ENCODE results near the gene VAV1.
"Not testable (repeated sequence)": the region's sequence is repeated elsewhere in the genome, so short reads cannot be mapped to it uniquely, and the experiment has no call there.

The VAV1 gene

DNA sequence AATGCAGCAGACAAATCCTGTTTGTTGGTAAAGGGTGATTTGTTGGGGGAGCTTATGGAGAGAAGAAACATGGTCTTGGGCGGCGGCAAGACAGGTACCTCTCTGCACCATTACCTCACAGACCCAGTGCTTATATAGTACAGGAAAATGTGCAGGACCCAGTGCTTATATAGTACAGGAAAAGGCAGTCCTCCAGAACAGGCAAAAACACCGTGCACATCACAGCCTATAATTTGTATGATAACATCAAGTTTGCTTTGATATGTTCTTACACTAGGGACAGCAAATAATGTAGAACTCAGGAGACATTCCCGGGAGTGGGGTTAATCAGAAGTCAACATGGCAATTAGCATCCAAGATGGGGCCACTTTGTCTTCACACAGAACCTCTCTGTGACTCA is 20.9 kb downstream of the VAV1 start:
- 90% methylated on average over 1 of the region's 4 CpGs; no CpG with 5 or more reads in 1 of the 2 experiments for WGBS, 2 experiments (ENCODE audit: insufficient coverage in 2 of 2)
- H3K27ac ChIP-seq (ENCODE audit: low read depth, low read length, severe bottlenecking) = no peak overlapping the region
- no peaks in the 10 kb centered on the region for H3K36me3 ChIP-seq (ENCODE audit: control insufficient read depth, insufficient read depth, low read length)
- no peaks in the 10 kb centered on the region for H3K4me1 ChIP-seq (ENCODE audit: control insufficient read depth, insufficient read depth, low read length, poor library complexity, severe bottlenecking)
- peaks cover 28% of the 10 kb centered on the region for H3K9me3 ChIP-seq (ENCODE audit: control insufficient read depth, low read length)
- H3K4me3 ChIP-seq (ENCODE audit: extremely low read depth, insufficient read depth, low read length, poor library complexity, severe bottlenecking) = no peak overlapping the region

DNA sequence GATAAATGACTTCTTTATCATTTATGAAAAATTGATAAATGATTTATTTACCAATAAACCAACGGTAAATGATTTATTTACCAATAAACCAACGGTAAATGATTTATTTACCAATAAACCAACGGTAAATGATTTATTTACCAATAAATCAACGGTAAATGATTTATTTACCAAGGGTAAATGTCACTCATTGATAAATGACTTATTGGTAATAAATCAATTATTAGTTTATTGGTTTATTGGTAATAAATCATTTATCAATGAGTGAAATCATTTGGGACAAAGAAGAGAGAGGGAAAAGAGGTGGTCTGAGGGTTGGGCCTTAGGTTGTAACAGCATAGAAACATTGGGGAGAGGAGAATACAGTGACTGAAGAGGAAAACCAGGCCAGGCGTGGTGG is 21.5 kb downstream of the VAV1 start:
- H3K9me3 ChIP-seq (ENCODE audit: control insufficient read depth, low read length) = peaks cover 24% of the 10 kb centered on the region
- H3K27ac ChIP-seq (ENCODE audit: low read depth, low read length, severe bottlenecking) = no peak overlapping the region
- no peaks in the 10 kb centered on the region for H3K4me1 ChIP-seq (ENCODE audit: control insufficient read depth, insufficient read depth, low read length, poor library complexity, severe bottlenecking)
- H3K36me3 ChIP-seq (ENCODE audit: control insufficient read depth, insufficient read depth, low read length) = no peaks in the 10 kb centered on the region
- no peak overlapping the region for H3K4me3 ChIP-seq (ENCODE audit: extremely low read depth, insufficient read depth, low read length, poor library complexity, severe bottlenecking)
- 64 to 77% methylated on average over 1 of the region's 5 CpGs for WGBS, 2 experiments (ENCODE audit: insufficient coverage in 2 of 2)

DNA sequence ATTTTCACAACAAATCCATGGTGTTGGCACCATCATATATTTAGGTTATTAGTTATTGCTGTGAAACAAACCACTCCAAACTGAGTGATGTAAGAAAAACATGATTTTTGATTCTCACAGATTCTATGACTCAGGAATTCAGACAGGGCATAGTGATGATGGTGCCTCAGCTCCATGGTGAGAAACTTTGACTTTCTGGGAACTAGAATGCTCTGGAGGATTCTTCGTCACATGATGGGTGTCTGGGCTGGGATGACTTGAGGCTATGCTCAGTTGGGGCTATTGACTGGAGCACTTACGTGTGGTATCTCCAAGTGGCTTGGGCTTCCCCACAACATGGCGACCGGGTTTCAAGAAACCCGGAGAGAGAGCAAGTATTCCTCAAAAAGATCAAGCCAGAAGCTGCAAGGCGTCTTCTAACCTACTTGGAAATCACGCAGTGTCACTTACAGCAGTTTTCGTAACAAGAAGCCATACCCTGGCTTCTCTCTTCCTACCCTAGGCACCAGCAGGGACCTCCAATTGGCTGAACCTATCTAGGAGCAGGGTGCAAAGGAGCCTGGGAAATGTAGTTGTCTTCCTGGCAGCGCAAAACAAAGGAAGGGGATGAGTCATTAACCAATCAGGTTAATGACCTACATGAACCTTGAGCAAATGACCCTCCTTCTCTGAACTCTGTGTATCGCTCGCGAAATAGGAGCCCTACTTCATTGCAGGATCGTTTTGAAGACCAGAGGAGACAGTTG is 22.4 kb downstream of the VAV1 start:
- Histone ChIP-seq H3K4me3 (ENCODE audit: extremely low read depth, insufficient read depth, low read length, poor library complexity, severe bottlenecking) (no peak overlapping the region), H3K9me3 (ENCODE audit: control insufficient read depth, low read length) (peaks cover 23% of the 10 kb centered on the region), H3K4me1 (ENCODE audit: control insufficient read depth, insufficient read depth, low read length, poor library complexity, severe bottlenecking) (no peaks in the 10 kb centered on the region), H3K36me3 (ENCODE audit: control insufficient read depth, insufficient read depth, low read length) (no peaks in the 10 kb centered on the region), H3K27ac (ENCODE audit: low read depth, low read length, severe bottlenecking) (no peak overlapping the region)
- WGBS, 2 experiments (ENCODE audit: insufficient coverage in 2 of 2) = 88 to 89% methylated on average over 9 to 13 of the region's 13 CpGs

DNA sequence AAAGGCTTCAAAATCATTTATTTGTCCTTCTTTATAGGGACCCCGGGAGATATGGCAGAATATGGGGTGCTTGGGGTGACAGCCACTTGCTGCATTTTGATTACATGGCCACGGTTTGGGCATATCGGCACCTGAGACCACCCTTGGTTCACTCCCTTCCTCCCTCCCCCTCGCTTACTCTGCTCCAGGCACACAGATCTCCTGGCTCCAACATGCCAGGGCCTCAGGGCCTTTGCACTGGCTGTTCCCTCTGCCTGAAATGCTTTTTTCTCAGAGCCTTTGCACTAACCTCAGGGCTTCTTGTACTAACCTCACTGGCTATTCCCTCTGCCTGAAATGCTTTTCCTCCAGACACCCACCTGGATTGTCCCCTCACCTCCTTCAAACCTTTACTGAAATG is 23.8 kb downstream of the VAV1 start:
- no peaks in the 10 kb centered on the region for H3K4me1 ChIP-seq (ENCODE audit: control insufficient read depth, insufficient read depth, low read length, poor library complexity, severe bottlenecking)
- H3K27ac ChIP-seq (ENCODE audit: low read depth, low read length, severe bottlenecking) = no peak overlapping the region
- H3K36me3 ChIP-seq (ENCODE audit: control insufficient read depth, insufficient read depth, low read length) = no peaks in the 10 kb centered on the region
- H3K4me3 ChIP-seq (ENCODE audit: extremely low read depth, insufficient read depth, low read length, poor library complexity, severe bottlenecking) = no peak overlapping the region
- peaks cover 10% of the 10 kb centered on the region for H3K9me3 ChIP-seq (ENCODE audit: control insufficient read depth, low read length)
- 78 to 88% methylated on average over 4 of the region's 4 CpGs for WGBS, 2 experiments (ENCODE audit: insufficient coverage in 2 of 2)

DNA sequence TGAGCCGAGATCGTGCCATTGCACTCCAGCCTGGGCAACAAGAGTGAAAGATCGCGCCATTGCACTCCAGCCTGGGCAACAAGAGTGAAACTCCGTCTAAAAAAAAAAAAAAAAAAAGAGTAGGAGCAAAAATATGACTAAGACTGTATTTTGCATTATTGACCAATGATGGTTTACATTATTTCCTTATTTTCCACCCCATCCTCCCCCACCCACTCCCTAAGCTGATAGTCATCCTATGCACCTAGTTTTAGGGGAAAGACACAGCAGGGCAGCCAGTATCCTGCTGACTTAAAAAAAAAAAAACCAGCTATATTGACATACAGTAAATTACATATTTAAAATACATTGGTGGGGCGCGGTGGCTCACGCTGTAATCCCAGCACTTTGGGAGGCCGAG is 25.1 kb downstream of the VAV1 start:
- no peak overlapping the region for H3K4me3 ChIP-seq (ENCODE audit: extremely low read depth, insufficient read depth, low read length, poor library complexity, severe bottlenecking)
- H3K36me3 ChIP-seq (ENCODE audit: control insufficient read depth, insufficient read depth, low read length) = no peaks in the 10 kb centered on the region
- H3K4me1 ChIP-seq (ENCODE audit: control insufficient read depth, insufficient read depth, low read length, poor library complexity, severe bottlenecking) = no peaks in the 10 kb centered on the region
- H3K27ac ChIP-seq (ENCODE audit: low read depth, low read length, severe bottlenecking) = no peak overlapping the region
- WGBS, 2 experiments (ENCODE audit: insufficient coverage in 2 of 2) = 77 to 79% methylated on average over 6 to 8 of the region's 9 CpGs
- peaks cover 13% of the 10 kb centered on the region for H3K9me3 ChIP-seq (ENCODE audit: control insufficient read depth, low read length)

DNA sequence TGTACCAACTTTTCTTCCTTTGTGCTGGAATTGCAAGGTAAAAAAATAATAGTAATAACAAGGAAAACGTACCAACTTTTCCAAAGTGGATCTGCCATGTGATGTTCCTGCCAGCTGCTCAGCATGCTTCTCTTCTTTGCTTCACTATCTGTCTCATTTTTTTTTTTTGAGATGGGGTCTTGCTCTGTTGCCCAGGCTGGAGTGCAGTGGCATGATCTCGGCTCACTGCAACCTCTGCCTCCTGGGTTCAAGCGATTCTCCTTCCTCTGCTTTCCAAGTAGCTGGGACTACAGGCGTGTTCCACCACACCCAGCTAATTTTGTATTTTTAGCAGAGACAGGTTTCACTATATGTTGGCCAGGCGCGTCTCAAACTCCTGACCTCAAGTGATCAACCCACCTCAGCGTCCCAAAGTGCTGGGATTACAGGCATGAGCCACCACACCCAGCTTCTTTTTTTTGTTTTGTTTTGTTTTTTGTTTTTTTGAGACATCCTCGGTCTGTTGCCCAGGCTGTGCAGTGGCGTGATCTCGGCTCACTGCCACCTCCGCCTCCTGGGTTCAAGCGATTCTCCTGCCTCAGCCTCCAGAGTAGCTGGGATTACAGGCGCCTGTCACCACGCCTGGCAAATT is 27.8 kb downstream of the VAV1 start:
- not testable (repeated sequence) for H3K36me3 ChIP-seq (ENCODE audit: control insufficient read depth, insufficient read depth, low read length); H3K4me3 ChIP-seq (ENCODE audit: extremely low read depth, insufficient read depth, low read length, poor library complexity, severe bottlenecking); H3K27ac ChIP-seq (ENCODE audit: low read depth, low read length, severe bottlenecking); H3K4me1 ChIP-seq (ENCODE audit: control insufficient read depth, insufficient read depth, low read length, poor library complexity, severe bottlenecking)
- 81 to 83% methylated on average over 10 to 11 of the region's 14 CpGs for WGBS, 2 experiments (ENCODE audit: insufficient coverage in 2 of 2)
- H3K9me3 ChIP-seq (ENCODE audit: control insufficient read depth, low read length) = peaks cover 14% of the 10 kb centered on the region

DNA sequence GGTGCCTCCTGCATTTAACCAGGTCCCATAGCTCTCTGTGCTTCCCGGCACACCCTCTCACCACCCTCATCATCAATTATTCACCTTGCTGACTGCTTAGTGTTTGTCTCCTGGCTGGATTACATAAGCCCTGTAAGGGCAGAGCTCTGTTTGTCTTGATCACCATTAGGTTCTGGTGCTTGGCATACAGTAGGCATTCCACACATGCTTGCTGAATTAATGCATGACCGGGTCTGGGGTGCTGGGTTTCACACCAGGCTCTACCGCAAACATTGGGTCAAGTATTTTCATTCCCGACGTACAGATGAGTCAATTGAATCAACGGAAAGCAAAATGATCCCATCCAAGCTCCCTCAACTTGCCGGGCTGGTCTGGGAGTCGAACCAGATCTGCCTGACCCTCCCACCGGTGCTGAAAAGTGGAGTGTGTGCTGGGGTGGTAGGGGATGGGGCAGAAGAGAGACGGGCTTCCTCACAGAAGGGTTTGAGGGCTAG is 28.5 kb downstream of the VAV1 start:
- Histone ChIP-seq H3K9me3 (ENCODE audit: control insufficient read depth, low read length) (peaks cover 14% of the 10 kb centered on the region), H3K36me3 (ENCODE audit: control insufficient read depth, insufficient read depth, low read length) (no peaks in the 10 kb centered on the region), H3K4me3 (ENCODE audit: extremely low read depth, insufficient read depth, low read length, poor library complexity, severe bottlenecking) (no peak overlapping the region), H3K27ac (ENCODE audit: low read depth, low read length, severe bottlenecking) (no peak overlapping the region), H3K4me1 (ENCODE audit: control insufficient read depth, insufficient read depth, low read length, poor library complexity, severe bottlenecking) (no peaks in the 10 kb centered on the region)
- 76 to 94% methylated on average over 8 of the region's 10 CpGs for WGBS, 2 experiments (ENCODE audit: insufficient coverage in 2 of 2)

DNA sequence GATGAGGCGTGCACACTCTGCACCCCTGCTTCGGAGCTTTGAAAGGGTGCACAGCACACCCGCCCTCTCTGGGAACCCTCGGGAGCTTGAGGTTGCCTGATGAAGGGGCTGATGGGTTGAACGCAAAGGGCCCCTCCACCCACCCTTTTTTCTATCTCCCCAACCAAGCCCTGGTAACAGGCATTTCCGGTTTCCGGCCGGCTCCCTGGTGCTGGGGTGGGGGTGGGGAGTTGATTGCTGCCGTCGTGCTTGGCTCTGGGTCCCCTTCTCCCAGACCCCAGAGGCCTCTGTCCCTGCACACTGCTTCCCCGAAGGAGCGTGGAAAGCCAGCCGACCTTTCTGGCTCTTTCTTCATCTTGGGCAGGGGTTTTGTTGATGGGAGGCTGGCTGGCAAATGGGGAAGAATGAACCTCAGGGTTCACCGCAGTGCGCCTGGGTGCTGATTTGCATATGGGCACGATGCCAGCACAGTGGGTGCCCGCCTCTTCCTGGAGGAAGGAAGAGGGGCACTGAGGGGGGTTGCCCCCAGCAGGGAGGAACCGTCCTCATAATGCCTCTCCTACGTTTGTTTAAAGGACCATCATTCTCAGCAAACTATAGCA is 29.1 kb downstream of the VAV1 start:
- Histone ChIP-seq H3K4me1 (ENCODE audit: control insufficient read depth, insufficient read depth, low read length, poor library complexity, severe bottlenecking) (no peaks in the 10 kb centered on the region), H3K36me3 (ENCODE audit: control insufficient read depth, insufficient read depth, low read length) (no peaks in the 10 kb centered on the region), H3K9me3 (ENCODE audit: control insufficient read depth, low read length) (peaks cover 15% of the 10 kb centered on the region), H3K27ac (ENCODE audit: low read depth, low read length, severe bottlenecking) (peak overlapping the region; percentile 29), H3K4me3 (ENCODE audit: extremely low read depth, insufficient read depth, low read length, poor library complexity, severe bottlenecking) (no peak overlapping the region)
- 66 to 75% methylated on average over 10 to 11 of the region's 19 CpGs for whole genome bisulfite sequencing, 2 experiments (ENCODE audit: insufficient coverage in 2 of 2)

DNA sequence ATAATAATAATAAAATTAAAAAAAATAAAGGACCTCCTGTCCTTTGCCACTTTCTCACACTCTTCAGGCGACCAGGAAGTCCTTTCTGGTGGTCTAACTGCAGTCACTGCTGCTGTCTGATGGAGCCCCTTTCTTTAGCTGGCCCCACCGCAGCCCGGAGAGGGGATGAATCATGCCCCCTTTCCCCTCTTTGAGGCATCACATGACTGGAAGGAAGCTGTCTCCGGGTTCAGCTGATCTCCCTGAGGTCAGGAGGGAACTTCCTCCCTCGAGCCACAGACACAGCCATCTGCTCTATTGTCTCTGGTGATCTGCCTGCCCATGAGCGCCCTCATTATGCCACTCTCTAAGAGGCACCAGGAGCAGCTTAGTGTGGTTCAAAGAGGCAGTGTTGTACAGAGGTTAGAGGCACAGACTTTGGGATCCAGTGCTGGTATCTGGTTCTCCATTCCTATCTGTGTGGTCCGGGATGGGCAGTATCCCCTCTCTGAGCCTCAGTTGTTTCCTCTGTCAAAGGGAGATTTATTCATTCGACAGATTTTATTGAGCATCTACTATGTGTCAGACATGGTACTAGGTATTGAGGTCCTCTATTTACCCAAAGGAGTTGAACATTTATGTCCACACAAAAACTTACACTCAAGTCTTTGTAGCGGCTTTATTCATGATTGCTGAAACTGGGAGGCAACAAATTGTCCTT is 30.0 kb downstream of the VAV1 start:
- 45 to 78% methylated on average over 4 to 6 of the region's 9 CpGs for WGBS, 2 experiments (ENCODE audit: insufficient coverage in 2 of 2)
- H3K4me3 ChIP-seq (ENCODE audit: extremely low read depth, insufficient read depth, low read length, poor library complexity, severe bottlenecking) = no peak overlapping the region
- peaks cover 18% of the 10 kb centered on the region for H3K9me3 ChIP-seq (ENCODE audit: control insufficient read depth, low read length)
- no peak overlapping the region for H3K27ac ChIP-seq (ENCODE audit: low read depth, low read length, severe bottlenecking)
- no peaks in the 10 kb centered on the region for H3K4me1 ChIP-seq (ENCODE audit: control insufficient read depth, insufficient read depth, low read length, poor library complexity, severe bottlenecking)
- no peaks in the 10 kb centered on the region for H3K36me3 ChIP-seq (ENCODE audit: control insufficient read depth, insufficient read depth, low read length)

DNA sequence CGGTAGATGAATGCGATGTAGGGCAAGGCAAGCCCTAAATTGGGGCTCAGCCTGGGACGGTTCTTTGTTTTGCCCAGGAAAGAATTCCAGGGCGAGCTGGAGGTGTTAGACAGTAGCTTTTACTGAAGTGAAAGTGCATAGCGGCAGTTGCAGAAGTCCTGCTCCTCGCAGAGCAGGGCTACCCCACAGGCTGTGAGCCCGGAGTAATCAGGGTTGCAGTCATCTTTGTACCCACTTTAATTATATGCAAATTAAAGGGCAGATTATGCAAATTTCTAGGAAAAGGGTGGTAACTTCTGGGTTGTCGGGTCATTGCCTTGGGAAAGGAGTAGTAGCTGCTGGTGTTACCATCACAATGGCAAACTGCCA is 30.5 kb downstream of the VAV1 start:
- H3K4me3 ChIP-seq (ENCODE audit: extremely low read depth, insufficient read depth, low read length, poor library complexity, severe bottlenecking) = no peak overlapping the region
- WGBS, 2 experiments (ENCODE audit: insufficient coverage in 2 of 2) = 88 to 90% methylated on average over 6 to 7 of the region's 8 CpGs
- no peak overlapping the region for H3K27ac ChIP-seq (ENCODE audit: low read depth, low read length, severe bottlenecking)

More for the DNA sequence above, 30.5 kb downstream of the VAV1 start:
- peaks cover 18% of the 10 kb centered on the region for H3K9me3 ChIP-seq (ENCODE audit: control insufficient read depth, low read length)
- H3K36me3 ChIP-seq (ENCODE audit: control insufficient read depth, insufficient read depth, low read length) = no peaks in the 10 kb centered on the region
- H3K4me1 ChIP-seq (ENCODE audit: control insufficient read depth, insufficient read depth, low read length, poor library complexity, severe bottlenecking) = no peaks in the 10 kb centered on the region

Data from mesodermal cell (in vitro differentiated cells).